NCI-H1092 treated with DMSO at 0.1 percent for 48 hours (cell line): ENCODE data around the gene ZDHHC22.
A peak's percentile ranks its signal among the peaks of the same experiment; 100 is the strongest.

Experiments used
- DNase-seq: peaks from one replicate; lab custom pipeline; 2025; lab: John Stamatoyannopoulos, UW

Gene ZDHHC22

DNA sequence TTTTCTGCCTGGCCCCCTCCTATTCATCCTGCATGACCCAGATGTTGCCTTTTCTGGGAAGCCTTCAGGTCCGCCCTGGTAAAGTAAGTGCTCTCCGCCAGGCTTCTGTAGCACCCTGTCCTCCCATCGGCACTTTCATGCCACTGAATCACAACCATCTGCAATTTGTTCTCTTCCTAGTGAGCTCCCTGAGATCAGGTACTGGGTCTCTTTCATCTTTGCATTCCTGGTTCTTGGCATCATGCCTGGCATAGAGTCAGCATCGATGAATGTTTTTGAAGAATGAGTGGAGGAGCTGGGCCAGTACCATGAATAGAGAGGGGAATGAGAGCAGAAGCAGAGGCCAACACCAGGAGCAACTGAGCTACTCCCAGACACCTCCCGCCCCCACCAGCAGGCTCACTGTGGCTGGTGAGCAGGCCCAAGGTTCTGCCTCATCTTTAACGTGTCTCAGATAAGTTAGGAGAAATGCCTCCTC lies 13.1 kb downstream of the ZDHHC22 start:
- DNase-seq = peak; percentile 33

- DNase-seq = no peak
These were observed 15.1 kb downstream of the ZDHHC22 start for GRCh38 chr14:77126461-77126990.

GRCh38 chr14:77125823-77126325 lies 15.7 kb downstream of the ZDHHC22 start:
- no peak for DNase-seq

- DNase-seq = peak; percentile 42
These were observed 16.2 kb downstream of the ZDHHC22 start for GRCh38 chr14:77125281-77125801.

- DNase-seq = peak; percentile 75
These were observed 17.0 kb downstream of the ZDHHC22 start for GRCh38 chr14:77124345-77125280.

GRCh38 chr14:77123381-77124325 lies 17.9 kb downstream of the ZDHHC22 start:
- DNase-seq = peak; percentile 78

GRCh38 chr14:77122526-77123125 lies 19.0 kb downstream of the ZDHHC22 start:
- DNase-seq = no peak

GRCh38 chr14:77120771-77121743 lies 20.5 kb downstream of the ZDHHC22 start:
- DNase-seq = peak; percentile 87

GRCh38 chr14:77119851-77120250 lies 21.7 kb downstream of the ZDHHC22 start:
- DNase-seq = no peak

DNA sequence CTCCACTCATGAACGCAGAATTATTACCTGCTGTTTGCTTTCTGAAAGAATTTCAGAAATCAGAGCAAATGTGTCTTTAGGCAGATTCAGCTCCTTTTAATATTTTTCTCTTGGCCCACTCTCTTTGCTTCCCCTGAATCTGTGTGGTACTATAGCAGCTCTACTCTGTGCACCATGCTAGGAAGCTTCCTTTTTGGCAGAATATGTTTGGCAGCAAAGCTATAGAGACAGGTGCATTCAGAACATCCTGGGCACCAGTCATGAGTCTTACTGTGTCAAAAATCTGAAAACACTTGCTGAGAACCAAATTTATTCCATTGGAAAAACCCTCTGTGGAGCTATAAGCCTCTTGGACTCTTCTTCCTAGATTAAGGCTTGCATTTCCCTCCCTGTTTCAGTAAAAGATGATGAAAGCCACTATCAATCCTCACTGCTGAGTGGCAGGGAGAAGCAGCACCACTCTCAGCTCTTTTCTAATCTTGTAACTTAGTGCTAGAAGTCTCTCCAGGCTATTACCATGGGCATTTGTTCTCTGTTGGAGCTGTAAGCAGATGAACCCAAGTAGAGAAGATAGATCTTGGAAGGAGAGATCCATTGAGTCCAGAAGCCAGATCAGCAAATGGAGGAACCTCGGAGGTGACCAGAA lies 25.3 kb downstream of the ZDHHC22 start:
- no peak for DNase-seq

DNA sequence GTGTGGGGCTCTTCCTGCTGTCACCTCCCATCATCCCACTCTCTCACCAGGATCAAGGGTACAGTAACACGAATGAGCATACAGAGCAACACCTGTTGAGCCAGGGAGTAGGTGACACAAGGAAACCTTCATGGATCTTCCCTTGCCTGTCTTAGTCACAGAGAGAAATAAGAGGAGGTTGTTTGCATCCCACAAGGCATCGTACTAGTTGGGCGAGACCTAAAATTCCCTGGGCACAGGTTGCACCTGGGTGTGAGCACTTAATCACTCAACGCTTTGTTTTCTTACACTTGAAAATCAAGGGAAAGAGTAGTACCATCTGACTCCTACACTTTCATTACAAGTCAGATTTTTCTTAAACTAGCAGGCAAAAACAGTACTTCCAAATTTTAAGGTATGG lies 27.0 kb downstream of the ZDHHC22 start:
- DNase-seq = no peak

DNA sequence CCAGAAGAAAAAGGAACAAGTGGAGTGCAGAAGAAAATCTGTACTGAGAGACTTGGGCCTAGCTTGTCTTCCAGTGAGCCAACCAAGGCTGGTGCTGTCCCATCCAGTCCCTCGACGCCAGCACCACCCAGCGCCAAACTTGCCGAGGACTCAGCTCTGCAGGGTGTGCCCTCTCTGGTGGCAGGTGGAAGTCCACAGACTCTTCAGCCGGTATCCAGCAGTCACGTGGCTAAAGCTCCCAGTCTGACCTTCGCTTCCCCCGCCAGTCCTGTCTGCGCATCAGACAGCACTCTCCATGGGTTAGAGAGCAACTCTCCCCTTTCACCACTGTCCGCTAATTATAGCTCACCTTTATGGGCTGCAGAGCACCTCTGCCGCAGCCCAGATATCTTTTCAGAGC lies 27.9 kb downstream of the ZDHHC22 start:
- no peak for DNase-seq

DNA sequence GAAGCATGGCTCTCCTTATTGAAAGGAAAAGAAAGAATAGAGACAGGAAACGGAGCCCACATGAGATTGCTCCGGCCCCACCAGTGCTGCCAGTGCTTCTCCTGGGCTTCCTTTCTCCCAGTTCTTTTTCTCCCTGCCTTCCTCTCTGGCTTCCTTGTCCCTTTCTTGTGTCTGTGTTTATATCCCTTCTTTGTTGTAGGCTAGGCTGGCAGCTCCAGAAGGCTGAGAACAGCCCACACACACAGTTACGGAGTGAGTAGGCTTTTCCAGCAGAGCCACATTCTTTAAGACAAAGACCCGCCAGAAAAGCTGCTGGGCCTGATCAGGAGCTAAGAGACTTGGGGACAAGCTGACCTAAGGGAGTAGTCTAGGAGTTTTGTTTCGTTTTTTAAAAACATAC lies 30.6 kb downstream of the ZDHHC22 start:
- DNase-seq = no peak

GRCh38 chr14:77110286-77110685 lies 31.3 kb downstream of the ZDHHC22 start:
- no peak for DNase-seq

GRCh38 chr14:77109656-77110055 lies 31.9 kb downstream of the ZDHHC22 start:
- DNase-seq = no peak

GRCh38 chr14:77108753-77109152 lies 32.8 kb downstream of the ZDHHC22 start:
- no peak for DNase-seq

DNA sequence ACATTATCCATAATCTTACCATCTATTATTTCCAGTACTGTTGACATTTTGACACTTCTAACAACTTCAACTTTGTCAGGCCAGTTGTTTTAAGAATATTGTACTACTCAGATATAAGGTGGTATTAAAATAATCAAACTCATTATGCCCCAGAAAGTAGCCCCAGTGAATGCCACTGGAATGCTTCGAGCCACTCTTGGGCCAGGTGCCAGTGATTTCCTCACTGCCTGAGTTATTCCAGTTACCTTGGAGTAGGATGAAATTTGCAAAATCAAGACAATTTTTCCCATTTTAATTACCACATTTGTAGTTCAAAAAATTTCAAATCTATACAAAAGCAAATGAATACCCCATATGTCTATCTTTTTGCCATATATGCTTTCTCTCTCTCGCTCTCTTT lies 34.4 kb downstream of the ZDHHC22 start:
- DNase-seq = no peak

GRCh38 chr14:77106666-77107065 lies 34.9 kb downstream of the ZDHHC22 start:
- no peak for DNase-seq

DNA sequence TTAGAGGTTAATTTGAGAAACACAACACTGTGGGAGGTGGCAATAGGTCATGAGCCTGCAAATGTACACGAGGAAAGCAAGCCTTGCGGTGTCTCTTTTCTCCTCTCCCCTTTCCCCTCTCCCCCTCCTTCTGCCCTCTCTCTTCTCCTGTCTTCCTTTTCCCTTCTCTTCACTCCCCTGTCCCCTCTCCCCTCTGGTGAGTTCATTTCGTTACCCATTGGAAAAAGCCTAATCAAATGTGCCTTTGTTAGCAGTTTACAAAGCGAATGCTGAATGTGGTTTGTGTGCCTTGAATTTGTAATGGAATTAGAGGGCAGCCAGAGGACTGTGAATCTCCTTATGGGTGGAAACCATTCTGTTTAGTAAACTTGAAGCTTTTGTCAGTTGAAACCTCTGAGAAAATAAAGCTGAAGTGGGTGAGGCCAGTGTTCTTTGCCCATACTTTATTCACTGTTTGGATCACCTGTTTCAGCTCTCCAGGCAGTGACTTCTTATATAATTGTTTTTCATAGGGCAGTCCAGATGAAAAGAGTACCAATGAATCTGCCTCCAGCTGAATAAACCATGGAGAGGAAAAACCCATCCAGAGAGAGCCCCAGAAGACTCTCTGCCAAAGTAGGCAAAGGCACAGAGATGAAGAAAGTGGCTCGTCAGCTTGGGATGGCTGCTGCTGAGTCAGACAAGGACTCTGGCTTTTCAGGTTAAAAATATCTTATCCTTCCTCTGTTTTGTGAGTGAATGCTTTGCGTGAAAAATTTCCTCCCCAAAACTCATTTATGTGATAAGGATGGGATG lies 36.2 kb downstream of the ZDHHC22 start:
- peak; percentile 47 for DNase-seq
